Ascending aorta (tissue), 2 donors: ENCODE data around the gene MYO9A. TPM values are rescaled to one million over a fixed set of nuclear protein-coding genes. Genes with fewer than 3 reads are reported as not detected.

Experiments
- DNase-seq, 2 donors: peaks; one replicate each; pipeline ENCODE4 v3.0.0-alpha.2; 2019; ENCODE audit warnings: low spot score in 2 of 2
- H3K27ac ChIP-seq, 2 donors: fragments of 200-600 bp; sonication (generic); one replicate each; pipeline ENCODE4 v1.5.1; 2016 to 2017; ENCODE audit warnings: mild to moderate bottlenecking in 1 of 2
- H3K27me3 ChIP-seq: fragments of 200-600 bp; sonication (generic); one replicate; pipeline ENCODE4 v1.5.1; 2017
- H3K36me3 ChIP-seq, 2 donors: fragments of 200-600 bp; sonication (generic); one replicate each; pipeline ENCODE4 v1.5.1; 2016
- H3K4me1 ChIP-seq, 2 donors: fragments of 200-600 bp; sonication (generic); one replicate each; pipeline ENCODE4 v1.5.1; 2016 to 2017; ENCODE audit warnings: mild to moderate bottlenecking in 1 of 2
- H3K4me3 ChIP-seq, 2 donors: fragments of 200-600 bp; sonication (generic); one replicate each; pipeline ENCODE4 v1.5.1; 2016 to 2017; ENCODE audit warnings: mild to moderate bottlenecking in 1 of 2
- H3K9me3 ChIP-seq, 2 donors: fragments of 200-600 bp; sonication (generic); one replicate each; pipeline ENCODE4 v1.5.1; 2016
- intact Hi-C: fragments of 100-400 bp; cut with DNase I; formaldehyde crosslinking; loops from one replicate; pipeline ENCODE4 v1.15.1; 2023
- total RNA-seq: library from RNA; depleted of rRNA; stranded (reverse); fragments of >200 nt; gene quantifications from one replicate; pipeline ENCODE4 v1.1.0, GENCODE V29; 2016
- TF ChIP-seq, protein P1 (sequence below), 3 experiments: fragments of 200-600 bp in 2 of 3; fragments of 450-650 bp in 1 of 3; sonication (generic) in 2 of 3; IDR thresholded peaks; one replicate each; pipeline ENCODE4 v1.5.1; 2016 to 2019; ENCODE audit warnings: antibody characterized with exemption in 3 of 3, mild to moderate bottlenecking in 1 of 3, moderate library complexity in 1 of 3

Gene MYO9A
- total RNA-seq, 1 donor from 2014 or later, result 128 TPM

DNA sequence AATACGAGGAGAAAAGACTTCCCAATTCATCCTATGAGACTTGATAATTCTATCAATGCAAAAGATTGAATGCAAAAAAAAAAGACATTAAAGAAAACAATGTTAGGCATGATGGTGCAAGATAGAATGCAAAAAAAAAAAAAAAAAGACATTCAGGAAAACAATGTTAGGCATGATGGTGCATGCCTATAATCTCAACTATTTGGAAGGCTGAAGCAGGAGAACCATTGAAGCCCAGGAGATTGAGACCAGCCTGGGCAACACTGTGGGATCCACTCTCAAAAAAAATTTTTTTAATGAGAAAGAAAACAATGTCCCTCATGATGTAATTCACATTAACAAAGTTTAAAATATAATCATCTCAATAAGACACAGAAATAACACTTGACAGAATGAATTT lies 75.9 kb downstream of the MYO9A start:
- Histone ChIP-seq H3K4me1 (no peaks in the 10 kb centered on the region), H3K27me3 (no peaks in the 10 kb centered on the region), H3K4me3 (no peak overlapping the region), H3K27ac (no peak overlapping the region), H3K36me3 (peaks cover 8 to 17% of the 10 kb centered on the region in 2 donors), H3K9me3 (no peaks in the 10 kb centered on the region)
- intact Hi-C loops, result no loop called here
- TF ChIP-seq, protein P1, sequence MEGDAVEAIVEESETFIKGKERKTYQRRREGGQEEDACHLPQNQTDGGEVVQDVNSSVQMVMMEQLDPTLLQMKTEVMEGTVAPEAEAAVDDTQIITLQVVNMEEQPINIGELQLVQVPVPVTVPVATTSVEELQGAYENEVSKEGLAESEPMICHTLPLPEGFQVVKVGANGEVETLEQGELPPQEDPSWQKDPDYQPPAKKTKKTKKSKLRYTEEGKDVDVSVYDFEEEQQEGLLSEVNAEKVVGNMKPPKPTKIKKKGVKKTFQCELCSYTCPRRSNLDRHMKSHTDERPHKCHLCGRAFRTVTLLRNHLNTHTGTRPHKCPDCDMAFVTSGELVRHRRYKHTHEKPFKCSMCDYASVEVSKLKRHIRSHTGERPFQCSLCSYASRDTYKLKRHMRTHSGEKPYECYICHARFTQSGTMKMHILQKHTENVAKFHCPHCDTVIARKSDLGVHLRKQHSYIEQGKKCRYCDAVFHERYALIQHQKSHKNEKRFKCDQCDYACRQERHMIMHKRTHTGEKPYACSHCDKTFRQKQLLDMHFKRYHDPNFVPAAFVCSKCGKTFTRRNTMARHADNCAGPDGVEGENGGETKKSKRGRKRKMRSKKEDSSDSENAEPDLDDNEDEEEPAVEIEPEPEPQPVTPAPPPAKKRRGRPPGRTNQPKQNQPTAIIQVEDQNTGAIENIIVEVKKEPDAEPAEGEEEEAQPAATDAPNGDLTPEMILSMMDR (IDR thresholded peaks at IDR 0.05), result no peak
- DNase-seq, result no peak

DNA sequence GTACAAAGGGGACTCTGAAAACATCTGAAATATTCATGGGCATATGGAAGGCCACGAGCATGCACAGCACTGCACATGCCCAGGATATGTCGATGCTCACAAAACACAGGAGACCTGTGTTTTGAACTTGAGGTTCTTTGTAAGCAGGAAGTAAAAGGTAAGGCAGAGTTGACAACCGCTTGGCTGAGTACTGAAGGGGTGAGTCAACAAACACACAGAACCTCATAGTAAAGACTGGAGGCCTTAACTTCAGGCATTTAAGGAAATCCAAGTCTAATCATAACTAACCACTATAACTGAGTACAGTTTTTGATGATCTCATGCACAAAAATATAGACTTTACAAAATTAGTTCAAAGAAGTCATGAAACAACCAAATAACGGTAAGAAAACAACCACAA lies 80.6 kb downstream of the MYO9A start:
- Histone ChIP-seq H3K36me3 (peaks cover 0 to 7% of the 10 kb centered on the region in 2 donors), H3K4me3 (no peak overlapping the region), H3K27me3 (no peaks in the 10 kb centered on the region), H3K4me1 (peaks cover 3 to 16% of the 10 kb centered on the region in 2 donors), H3K9me3 (no peaks in the 10 kb centered on the region), H3K27ac (no peak overlapping the region)
- DNase-seq, result no peak
- intact Hi-C loops, result no loop called here
- TF ChIP-seq, protein P1 (IDR thresholded peaks at IDR 0.05), result no peak

DNA sequence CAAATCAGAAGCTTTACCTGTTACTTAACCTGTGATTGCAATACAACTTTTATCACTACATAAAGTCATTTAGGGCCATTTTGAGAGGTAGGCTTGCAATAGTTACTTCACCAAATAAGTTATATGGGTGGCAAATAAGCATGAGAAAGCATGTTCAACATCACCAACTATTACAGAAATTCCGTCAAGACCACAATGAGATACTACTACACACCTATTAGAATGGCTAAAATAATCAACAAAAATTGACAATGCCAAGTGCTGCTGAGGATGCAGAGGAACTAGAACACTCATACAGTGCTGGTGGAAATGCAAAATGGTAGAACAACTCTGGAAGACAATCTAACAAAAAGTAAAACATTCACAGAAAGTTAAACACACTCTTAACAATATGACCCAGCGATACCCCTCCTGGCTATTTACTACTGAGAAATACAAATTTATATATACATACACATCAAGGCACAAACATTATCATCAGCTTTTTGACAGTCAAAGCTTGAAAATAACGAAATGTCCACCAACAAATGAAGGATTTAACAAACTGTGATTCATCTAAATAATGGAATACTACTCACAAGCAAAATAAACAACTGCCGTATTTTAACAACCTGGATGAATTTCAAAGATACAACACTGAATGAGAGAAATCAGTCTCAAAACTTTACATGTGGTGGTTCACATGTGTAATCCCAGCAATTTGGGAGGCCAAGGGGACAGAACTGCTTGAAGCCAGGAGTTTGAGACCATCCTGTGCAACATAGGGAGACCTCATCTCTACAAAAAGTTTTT lies 82.9 kb downstream of the MYO9A start:
- no peak for DNase-seq
- TF ChIP-seq, protein P1 (IDR thresholded peaks at IDR 0.05), result no peak
- H3K9me3 ChIP-seq, result no peaks in the 10 kb centered on the region

DNA sequence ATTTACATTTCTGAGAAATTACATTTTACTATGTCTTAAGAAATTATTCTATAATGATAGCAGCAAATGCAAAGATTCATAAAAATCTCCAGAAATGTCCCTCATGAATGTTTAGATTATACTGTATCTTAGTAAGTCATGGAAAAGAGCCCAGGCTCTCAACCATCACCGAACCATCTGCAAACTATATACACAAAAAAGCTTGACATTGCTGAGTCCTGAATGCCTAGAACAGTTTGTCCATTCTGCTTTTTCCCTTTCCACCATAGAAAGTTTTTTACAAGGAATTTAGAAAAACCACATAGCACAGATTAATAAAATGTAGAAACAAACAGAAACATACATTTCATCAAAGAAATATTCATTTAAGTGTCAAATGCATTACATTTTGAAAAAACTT lies 83.6 kb downstream of the MYO9A start:
- peaks cover 3 to 17% of the 10 kb centered on the region in 2 donors for H3K4me1 ChIP-seq
- no peak overlapping the region for H3K27ac ChIP-seq
- H3K36me3 ChIP-seq, result peaks cover 0 to 6% of the 10 kb centered on the region in 2 donors
- H3K9me3 ChIP-seq, result no peaks in the 10 kb centered on the region
- H3K27me3 ChIP-seq, result no peaks in the 10 kb centered on the region
- TF ChIP-seq, protein P1 (IDR thresholded peaks at IDR 0.05), result no peak
- H3K4me3 ChIP-seq, result no peak overlapping the region
- intact Hi-C loops, result no loop called here
- DNase-seq, result no peak

More for the DNA sequence above, 82.9 kb downstream of the MYO9A start:
- Histone ChIP-seq H3K4me3 (no peak overlapping the region), H3K27me3 (no peaks in the 10 kb centered on the region), H3K4me1 (peaks cover 3 to 17% of the 10 kb centered on the region in 2 donors), H3K36me3 (peaks cover 0 to 6% of the 10 kb centered on the region in 2 donors), H3K27ac (no peak overlapping the region)
- intact Hi-C loops, result no loop called here

DNA sequence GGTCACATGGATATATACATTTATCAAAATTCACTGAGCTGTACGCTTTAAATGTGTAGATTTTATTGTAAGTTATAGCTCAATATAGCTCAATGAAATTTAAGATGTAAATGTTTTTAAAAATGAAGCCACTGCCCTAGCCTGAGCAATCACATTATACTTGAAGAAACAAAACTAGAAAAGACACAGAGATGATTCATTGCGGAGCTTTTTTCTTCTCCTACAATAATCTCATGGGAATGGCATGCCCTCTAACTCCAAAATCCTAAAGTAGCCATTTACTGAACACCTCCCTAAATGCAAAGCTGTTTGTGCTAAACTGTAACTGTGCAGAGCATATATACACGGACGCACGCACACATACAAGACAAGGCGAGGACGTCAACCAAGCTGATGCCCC lies 84.2 kb downstream of the MYO9A start:
- Histone ChIP-seq H3K27ac (no peak overlapping the region), H3K4me1 (peaks cover 3 to 17% of the 10 kb centered on the region in 2 donors), H3K9me3 (no peaks in the 10 kb centered on the region), H3K36me3 (peaks cover 0 to 6% of the 10 kb centered on the region in 2 donors), H3K27me3 (no peaks in the 10 kb centered on the region), H3K4me3 (no peak overlapping the region)
- intact Hi-C loops, result no loop called here
- no peak for DNase-seq
- TF ChIP-seq, protein P1 (IDR thresholded peaks at IDR 0.05), result no peak
